Body of pancreas (tissue), 4 donors: ENCODE measurements around the gene CAP1.

Experiments used
- POLR2A ChIP-seq, 3 donors: fragments of 450-650 bp; IDR thresholded peaks; one replicate each; pipeline ENCODE4 v1.6.1; 2016; ENCODE audit warnings: antibody characterized with exemption in 3 of 3, mild to moderate bottlenecking in 2 of 3
- TF ChIP-seq, protein P1 (sequence below), 7 experiments: fragments of 450-650 bp in 4 of 7; fragments of 200-600 bp in 3 of 7; sonication (generic) in 3 of 7; IDR thresholded peaks; one replicate each; pipeline ENCODE4 v1.5.1; 2016 to 2019; ENCODE audit warnings: antibody characterized with exemption in 7 of 7

- TF ChIP-seq, protein P1, sequence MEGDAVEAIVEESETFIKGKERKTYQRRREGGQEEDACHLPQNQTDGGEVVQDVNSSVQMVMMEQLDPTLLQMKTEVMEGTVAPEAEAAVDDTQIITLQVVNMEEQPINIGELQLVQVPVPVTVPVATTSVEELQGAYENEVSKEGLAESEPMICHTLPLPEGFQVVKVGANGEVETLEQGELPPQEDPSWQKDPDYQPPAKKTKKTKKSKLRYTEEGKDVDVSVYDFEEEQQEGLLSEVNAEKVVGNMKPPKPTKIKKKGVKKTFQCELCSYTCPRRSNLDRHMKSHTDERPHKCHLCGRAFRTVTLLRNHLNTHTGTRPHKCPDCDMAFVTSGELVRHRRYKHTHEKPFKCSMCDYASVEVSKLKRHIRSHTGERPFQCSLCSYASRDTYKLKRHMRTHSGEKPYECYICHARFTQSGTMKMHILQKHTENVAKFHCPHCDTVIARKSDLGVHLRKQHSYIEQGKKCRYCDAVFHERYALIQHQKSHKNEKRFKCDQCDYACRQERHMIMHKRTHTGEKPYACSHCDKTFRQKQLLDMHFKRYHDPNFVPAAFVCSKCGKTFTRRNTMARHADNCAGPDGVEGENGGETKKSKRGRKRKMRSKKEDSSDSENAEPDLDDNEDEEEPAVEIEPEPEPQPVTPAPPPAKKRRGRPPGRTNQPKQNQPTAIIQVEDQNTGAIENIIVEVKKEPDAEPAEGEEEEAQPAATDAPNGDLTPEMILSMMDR (IDR thresholded peaks at IDR 0.05): no peak
- no peak for TF ChIP-seq POLR2A (IDR thresholded peaks at IDR 0.05)
Measured at GRCh38 chr1:40030528-40031135, 9.9 kb upstream of the CAP1 start.
